Measurements from ENCODE around the gene TIAM1.

TIAM1 gene

GRCh38 chr21:31135531-31136184 lies 208.4 kb downstream of the TIAM1 start:
- DNase-seq (ENCODE audit: low read depth in 2 of 2): no peak

DNA sequence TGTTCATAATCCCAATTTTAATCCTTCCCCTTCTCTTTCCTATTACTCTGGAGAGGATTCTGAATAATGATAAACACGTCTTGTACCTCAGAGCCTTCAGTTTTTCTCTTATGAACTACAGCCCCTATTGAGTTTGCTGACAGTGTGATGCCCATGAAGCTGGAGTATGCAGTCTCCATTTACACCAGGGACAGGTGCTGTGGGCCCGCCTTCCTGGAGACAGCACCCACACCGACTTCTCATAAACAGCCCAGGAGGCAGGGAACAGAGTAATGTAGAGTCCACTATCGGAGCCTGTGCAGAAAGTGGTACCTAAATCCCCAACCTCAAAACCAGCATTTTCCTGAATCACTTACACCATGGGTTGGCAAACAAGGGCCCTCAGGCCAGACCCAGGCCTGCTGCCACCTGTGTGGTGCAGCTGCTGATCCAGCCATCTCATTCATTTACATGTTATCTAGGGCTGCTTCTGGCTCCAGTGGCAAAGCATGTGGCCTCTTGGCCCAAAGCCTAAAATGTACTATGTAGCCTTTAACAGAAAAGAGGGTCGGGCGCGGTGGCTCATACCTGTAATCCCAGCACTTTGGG lies 210.7 kb downstream of the TIAM1 start:
- no peak for DNase-seq (ENCODE audit: low read depth in 2 of 2)

- peak; percentile 12 to 57 for DNase-seq (ENCODE audit: low read depth in 2 of 2)
Observed at GRCh38 chr21:31132574-31133242, 211.4 kb downstream of the TIAM1 start.

DNA sequence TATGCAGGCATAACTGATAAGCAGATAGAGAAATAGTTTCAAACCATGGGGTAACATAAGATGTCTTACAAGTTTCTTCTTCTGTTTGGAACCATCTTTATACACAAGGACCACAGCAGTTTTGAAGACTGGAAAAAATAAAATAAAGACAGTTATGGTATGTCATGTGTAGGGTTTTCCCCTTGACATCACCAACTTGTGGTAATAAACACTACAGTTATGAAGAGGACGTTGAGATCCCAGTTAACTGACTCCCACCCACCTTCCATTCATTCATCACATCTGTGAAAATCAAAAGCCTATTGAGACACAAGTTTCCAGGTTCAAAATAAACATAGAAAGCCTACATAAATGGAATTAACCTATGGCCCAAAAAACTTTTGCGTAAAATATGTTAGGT lies 213.2 kb downstream of the TIAM1 start:
- no peak for DNase-seq (ENCODE audit: low read depth in 2 of 2)

- DNase-seq (ENCODE audit: low read depth in 2 of 2): no peak
Observed at GRCh38 chr21:31128234-31128633, 215.8 kb downstream of the TIAM1 start.

- DNase-seq (ENCODE audit: low read depth in 2 of 2): no peak
Observed at GRCh38 chr21:31124010-31124409, 220.1 kb downstream of the TIAM1 start.

DNA sequence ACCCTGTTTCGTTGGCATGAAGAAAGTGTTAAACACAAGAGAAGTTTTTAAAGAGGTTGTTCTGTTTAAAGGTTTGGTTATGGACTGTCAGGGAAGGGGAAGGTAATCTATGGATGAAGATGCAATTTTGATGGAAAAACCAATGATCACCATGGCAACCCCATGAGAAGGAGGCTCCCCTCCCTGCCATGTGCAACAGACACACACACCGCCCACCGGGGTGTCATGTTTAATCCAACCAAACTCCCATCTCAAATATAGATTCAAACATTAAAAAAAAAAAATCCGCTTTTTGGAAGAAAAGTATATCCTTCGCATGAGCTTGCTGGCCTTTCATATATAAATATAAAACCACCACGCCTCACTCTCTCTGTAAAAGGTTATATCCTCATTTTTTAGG lies 224.9 kb downstream of the TIAM1 start:
- no peak for DNase-seq (ENCODE audit: low read depth in 2 of 2)

- no peak for DNase-seq (ENCODE audit: low read depth in 2 of 2)
Observed at GRCh38 chr21:31117128-31117916, 226.7 kb downstream of the TIAM1 start.

DNA sequence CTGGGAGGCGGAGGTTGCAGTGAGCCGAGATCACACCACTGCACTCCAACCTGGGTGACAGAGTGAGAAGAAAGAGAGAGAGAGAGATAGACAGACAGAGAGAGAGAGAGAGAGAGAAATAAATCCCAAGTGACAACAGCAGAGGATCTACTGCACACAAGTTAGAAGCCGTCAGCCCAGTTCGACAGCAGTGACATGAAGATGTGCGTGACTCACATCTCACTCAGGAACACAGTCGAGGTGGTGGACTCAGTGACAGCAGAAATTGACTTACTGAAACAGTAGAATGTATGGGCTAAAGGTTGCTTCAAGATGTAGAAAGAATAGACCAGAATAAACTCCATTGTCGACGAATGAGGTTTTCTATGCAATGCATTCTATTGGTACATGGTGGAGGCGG lies 228.8 kb downstream of the TIAM1 start:
- no peak for DNase-seq (ENCODE audit: low read depth in 2 of 2)

DNA sequence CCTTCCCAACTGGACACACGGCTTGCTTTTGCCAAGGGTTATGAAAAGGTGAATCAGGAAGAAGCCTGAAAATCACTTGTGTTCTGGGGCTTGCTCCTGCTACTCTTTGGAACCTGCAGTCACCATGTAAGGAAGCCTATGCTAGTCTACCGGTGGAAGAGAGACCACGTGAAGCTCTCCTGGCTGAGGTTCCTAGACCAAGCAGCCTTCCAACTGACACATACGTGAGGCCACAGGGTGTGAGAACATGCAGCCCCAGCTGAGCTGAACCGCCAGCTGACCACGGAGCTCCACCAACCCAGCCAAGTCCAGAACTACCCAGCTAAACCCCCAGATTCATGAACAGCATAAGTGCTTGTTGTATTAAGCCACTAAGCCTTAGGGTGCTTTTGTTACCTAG lies 233.0 kb downstream of the TIAM1 start:
- no peak for DNase-seq (ENCODE audit: low read depth in 2 of 2)

- DNase-seq (ENCODE audit: low read depth in 2 of 2): no peak
Observed at GRCh38 chr21:31110430-31110829, 233.6 kb downstream of the TIAM1 start.

DNA sequence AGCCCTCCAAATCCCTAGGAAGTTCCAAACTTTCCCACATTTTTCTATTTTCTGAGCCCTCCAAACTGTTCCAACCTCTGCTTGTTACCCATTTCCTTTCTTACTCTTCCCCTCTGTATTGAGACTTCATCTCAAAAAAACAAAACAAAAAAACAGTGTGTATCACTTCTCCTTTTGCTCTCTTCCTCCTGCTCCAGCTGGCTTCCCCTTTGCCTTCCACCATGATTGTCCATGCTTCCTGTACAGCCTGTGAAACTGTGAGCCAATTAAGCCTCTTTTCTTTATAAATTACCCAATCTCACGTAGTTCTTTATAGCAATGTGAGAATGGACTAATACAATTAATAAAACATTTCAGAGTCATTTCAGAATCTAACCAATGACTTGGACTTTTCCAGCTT lies 236.2 kb downstream of the TIAM1 start:
- DNase-seq (ENCODE audit: low read depth in 2 of 2): no peak

GRCh38 chr21:31107176-31107785 lies 236.8 kb downstream of the TIAM1 start:
- no peak for DNase-seq (ENCODE audit: low read depth in 2 of 2)

GRCh38 chr21:31103571-31104265 lies 240.3 kb downstream of the TIAM1 start:
- no peak for DNase-seq (ENCODE audit: low read depth in 2 of 2)

DNA sequence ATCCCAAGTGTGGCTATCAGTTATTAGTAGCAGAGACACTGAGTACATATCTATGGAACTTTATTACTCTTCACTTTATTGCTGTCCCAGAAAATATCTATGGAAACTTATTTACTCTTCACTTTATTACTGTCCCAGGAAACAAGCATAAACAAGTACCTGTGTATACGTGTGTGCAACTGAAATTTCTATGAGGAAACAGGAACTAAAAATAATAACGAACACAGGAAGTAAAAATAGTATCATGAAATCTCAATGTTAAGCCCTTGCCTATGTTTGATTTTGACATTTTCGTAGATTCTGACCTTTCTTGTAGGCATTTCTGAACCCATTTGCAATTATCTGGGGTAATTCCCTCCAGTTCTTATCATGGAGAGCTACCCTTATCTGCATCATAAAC lies 240.9 kb downstream of the TIAM1 start:
- no peak for DNase-seq (ENCODE audit: low read depth in 2 of 2)

DNA sequence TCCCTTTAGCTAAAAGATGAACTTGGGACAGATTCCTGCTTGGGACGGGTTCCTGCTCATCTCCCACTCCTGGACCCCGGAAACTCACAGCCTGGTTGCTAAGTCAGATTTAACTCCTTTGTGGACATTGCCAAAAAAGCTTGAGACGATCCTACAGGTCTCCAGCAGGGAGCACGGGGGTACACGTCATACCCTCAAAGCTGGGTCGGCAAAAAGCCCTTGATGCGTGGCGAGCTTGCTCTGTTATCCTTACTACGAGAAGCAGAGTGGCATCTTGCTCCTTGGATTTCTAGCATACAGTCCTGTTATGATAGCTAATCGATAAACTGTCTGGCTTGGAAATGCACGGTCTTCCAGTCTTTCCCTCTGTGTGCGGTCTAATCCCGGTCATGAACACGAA lies 244.9 kb downstream of the TIAM1 start:
- no peak for DNase-seq (ENCODE audit: low read depth in 2 of 2)

GRCh38 chr21:31098576-31099005 lies 245.5 kb downstream of the TIAM1 start:
- DNase-seq (ENCODE audit: low read depth in 2 of 2): peak; percentile 51 to 68

DNA sequence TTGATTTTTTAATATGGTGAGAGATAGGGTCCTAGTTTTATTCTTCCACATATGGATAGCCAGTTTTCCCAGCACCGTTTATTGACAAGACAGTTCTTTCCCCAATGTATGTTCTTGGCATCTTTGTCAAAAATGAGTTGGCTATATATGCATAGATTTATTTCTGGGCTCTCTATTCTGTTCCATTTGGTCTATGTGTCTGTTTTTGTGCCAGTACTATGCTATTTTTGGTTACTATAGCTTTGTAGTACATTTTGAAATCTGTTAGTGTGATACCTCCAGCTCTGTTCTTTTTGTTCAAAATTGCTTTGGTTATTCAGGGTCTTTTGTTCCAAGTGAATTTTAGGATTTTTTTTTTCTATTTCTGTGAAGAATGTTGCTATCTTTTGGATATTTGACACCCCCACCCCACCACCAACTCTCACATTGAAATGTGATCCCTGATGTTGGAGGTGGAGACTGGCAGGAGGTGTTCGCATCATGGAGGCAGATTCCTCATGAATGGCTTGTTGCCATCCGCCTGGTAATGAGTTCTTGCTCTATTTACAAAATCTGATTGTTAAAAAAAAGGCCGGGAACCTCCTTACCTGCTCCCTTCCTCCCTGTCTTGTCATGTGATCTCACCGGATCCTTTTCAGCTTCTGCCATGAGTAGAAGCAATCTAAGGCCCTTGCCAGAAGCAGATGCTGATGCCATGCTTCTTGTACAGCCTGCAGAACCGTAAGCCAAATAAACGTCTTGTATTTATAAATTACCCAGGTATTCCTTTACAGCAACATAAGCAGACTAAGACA lies 251.0 kb downstream of the TIAM1 start:
- no peak for DNase-seq (ENCODE audit: low read depth in 2 of 2)

GRCh38 chr21:31090376-31090775 lies 253.7 kb downstream of the TIAM1 start:
- DNase-seq (ENCODE audit: low read depth in 2 of 2): no peak

DNA sequence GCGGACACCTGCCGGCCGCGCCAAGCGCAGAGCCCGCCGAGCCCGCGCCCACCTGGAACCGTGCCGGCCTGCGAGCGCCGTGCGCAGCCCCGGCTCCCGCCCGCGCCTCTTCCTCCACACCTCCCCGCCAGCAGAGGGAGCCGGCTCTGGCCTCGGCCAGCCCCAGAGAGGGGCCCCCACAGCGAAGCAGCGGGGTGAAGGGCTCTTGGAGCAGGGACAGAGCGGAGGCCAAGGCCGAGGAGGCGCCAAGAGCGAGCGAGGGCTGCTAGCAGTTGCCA lies 255.6 kb downstream of the TIAM1 start:
- DNase-seq (ENCODE audit: low read depth in 2 of 2): no peak

Data from stimulated activated CD8-positive, alpha-beta memory T cell treated with anti-CD3 and anti-CD28 coated beads, Interleukin-2, amount 100 ng/mL, for 48 hours (primary cell).